ENCODE data around the gene CDC37L1.

- TF ChIP-seq ZBTB7A (IDR thresholded peaks at IDR 0.05; ENCODE audit: low read depth), result no peak
- TF ChIP-seq RAD21 (IDR thresholded peaks at IDR 0.05; ENCODE audit: low read depth), result peak; percentile 26; the same call in 1 of the 2 replicates
- TF ChIP-seq YY1 (IDR thresholded peaks at IDR 0.05; ENCODE audit: low read depth), result no peak
Measured at GRCh38 chr9:4630836-4631235, 48.5 kb upstream of the CDC37L1 start.

Measured in Ishikawa (cell line).